Kidney (tissue), 14 donors: Measurements from ENCODE around the gene GAS6. TPM values are rescaled to one million over a fixed set of nuclear protein-coding genes. Genes with fewer than 3 reads are reported as not detected.

Source experiments
- DNase-seq, 5 donors: peaks; one replicate each; pipeline ENCODE4 v3.0.0-alpha.2; 2013 to 2020
- FAIRE-seq: peaks from 2 replicates; lab custom pipeline; 2012; peaks lifted over from hg19 to GRCh38; lab: Jason Lieb, UNC
- H3K27ac ChIP-seq, 2 donors: one replicate each; pipeline ENCODE4 v1.7.0; 2013; ENCODE audit warnings: low read depth in 2 of 2, low read length in 2 of 2, inconsistent platforms in 1 of 2
- H3K27me3 ChIP-seq: one replicate; pipeline ENCODE4 v1.7.1; 2013; ENCODE audit warnings: low read length, inconsistent platforms; ENCODE audit not compliant: control insufficient read depth, insufficient read depth
- H3K36me3 ChIP-seq, 3 donors: one replicate each; pipeline versions ENCODE4 v1.7.0 to v1.7.1; 2013; ENCODE audit warnings: low read length in 3 of 3, control low read depth in 1 of 3, inconsistent platforms in 1 of 3; ENCODE audit not compliant: insufficient read depth in 3 of 3, control insufficient read depth in 2 of 3
- H3K4me1 ChIP-seq, 3 donors: one replicate each; pipeline versions ENCODE4 v1.7.0 to v1.7.1; 2013; ENCODE audit warnings: low read length in 3 of 3, inconsistent platforms in 1 of 3, low read depth in 1 of 3; ENCODE audit not compliant: control insufficient read depth in 2 of 3, insufficient read depth in 2 of 3
- H3K4me3 ChIP-seq, 3 donors: one replicate each; pipeline versions ENCODE4 v1.7.0 to v1.8.1; 2013; ENCODE audit warnings: low read length in 3 of 3, control low read depth in 1 of 3, inconsistent platforms in 1 of 3
- H3K9ac ChIP-seq, 3 donors: one replicate each; pipeline versions ENCODE4 v1.7.0 to v1.7.1; 2013; ENCODE audit warnings: low read length in 3 of 3, control low read depth in 1 of 3, inconsistent platforms in 1 of 3
- H3K9me3 ChIP-seq, 3 donors: one replicate each; pipeline versions ENCODE4 v1.7.0 to v1.7.1; 2013; ENCODE audit warnings: low read length in 3 of 3, control low read depth in 1 of 3, inconsistent platforms in 1 of 3; ENCODE audit not compliant: control insufficient read depth in 2 of 3, insufficient read depth in 1 of 3
- intact Hi-C: fragments of 100-400 bp; cut with DNase I; formaldehyde crosslinking; loops from one replicate; pipeline ENCODE4 v1.11.1; 2022
- polyA plus RNA-seq: library from polyadenylated mRNA; stranded (reverse); fragments of 350-450 nt; fragmentation: Illumina TruSeq; extraction: RNeasy Lipid Tissue Mini Kit (QIAGEN cat#74804); gene quantifications from one replicate; pipeline ENCODE4 v1.2.3, GENCODE V29; 2014; ENCODE audit warnings: low read depth, low replicate concordance; ENCODE audit not compliant: insufficient read depth
- total RNA-seq: library from RNA; stranded (reverse); fragmentation: NEBNext Ultra II Directional; extraction: Animal tissue kit (Norgen Biotek cat#: 25700); gene quantifications from one replicate; pipeline ENCODE4 v1.2.1, GENCODE V29; 2021
- TF ChIP-seq, protein P1 (sequence below): IDR thresholded peaks from 3 replicates; pipeline ENCODE4 v1.5.1; 2012; ENCODE audit warnings: mild to moderate bottlenecking, moderate library complexity, borderline replicate concordance; ENCODE audit not compliant: insufficient read depth; ENCODE audit errors: extremely low read depth
- donor health status: control.
- donor health status: control.
- donor health status: control.
- donor health status: control.
- donor health status: control.
- donor health status: DM: yes; HTN: yes; CAD: no.
- donor health status: Normal renal cell carcinoma (clear cell type).

The GAS6 gene
- total and polyA plus RNA-seq, 2 donors from 2014 or later = 83.5 to 135 TPM

DNA sequence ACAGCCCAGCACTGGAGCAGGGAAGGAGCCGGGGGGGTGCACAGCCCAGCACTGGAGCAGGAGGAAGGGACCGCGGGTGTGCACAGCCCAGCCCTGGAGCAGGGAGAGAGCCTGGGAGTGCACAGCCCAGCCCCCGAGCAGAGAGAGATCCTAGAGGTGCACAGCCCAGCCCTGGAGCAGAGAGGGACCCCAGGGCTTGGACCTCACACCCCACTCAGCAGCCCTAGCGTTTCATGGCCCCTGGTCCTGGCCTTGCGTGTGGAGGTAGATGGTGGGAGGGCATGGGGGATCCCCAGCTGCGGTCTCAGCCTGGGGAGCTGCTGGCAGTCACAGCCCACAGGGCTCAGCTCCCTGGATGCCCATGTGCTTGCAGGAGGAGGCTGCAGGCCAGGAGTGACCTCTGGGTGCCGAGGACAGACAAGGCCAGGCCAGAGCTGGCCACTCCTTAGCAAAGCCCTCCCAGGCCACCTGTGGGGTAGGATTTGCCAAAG, 25.1 kb downstream of the GAS6 start:
- Histone ChIP-seq H3K36me3 (peaks cover 0 to 2% (median 0%) of the 10 kb centered on the region in 3 donors), H3K27ac (peak overlapping the region in 1 of 2 donors; percentile 17), H3K4me1 (peaks cover 0 to 25% (median 8%) of the 10 kb centered on the region in 3 donors), H3K4me3 (no peak overlapping the region), H3K9me3 (no peaks in the 10 kb centered on the region), H3K27me3 (no peaks in the 10 kb centered on the region), H3K9ac (no peak overlapping the region)
- FAIRE-seq = no peak
- peak in 1 of 5 donors; percentile 54 for DNase-seq
- TF ChIP-seq, protein P1, sequence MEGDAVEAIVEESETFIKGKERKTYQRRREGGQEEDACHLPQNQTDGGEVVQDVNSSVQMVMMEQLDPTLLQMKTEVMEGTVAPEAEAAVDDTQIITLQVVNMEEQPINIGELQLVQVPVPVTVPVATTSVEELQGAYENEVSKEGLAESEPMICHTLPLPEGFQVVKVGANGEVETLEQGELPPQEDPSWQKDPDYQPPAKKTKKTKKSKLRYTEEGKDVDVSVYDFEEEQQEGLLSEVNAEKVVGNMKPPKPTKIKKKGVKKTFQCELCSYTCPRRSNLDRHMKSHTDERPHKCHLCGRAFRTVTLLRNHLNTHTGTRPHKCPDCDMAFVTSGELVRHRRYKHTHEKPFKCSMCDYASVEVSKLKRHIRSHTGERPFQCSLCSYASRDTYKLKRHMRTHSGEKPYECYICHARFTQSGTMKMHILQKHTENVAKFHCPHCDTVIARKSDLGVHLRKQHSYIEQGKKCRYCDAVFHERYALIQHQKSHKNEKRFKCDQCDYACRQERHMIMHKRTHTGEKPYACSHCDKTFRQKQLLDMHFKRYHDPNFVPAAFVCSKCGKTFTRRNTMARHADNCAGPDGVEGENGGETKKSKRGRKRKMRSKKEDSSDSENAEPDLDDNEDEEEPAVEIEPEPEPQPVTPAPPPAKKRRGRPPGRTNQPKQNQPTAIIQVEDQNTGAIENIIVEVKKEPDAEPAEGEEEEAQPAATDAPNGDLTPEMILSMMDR = no peak
- intact Hi-C loops = no loop called here

DNA sequence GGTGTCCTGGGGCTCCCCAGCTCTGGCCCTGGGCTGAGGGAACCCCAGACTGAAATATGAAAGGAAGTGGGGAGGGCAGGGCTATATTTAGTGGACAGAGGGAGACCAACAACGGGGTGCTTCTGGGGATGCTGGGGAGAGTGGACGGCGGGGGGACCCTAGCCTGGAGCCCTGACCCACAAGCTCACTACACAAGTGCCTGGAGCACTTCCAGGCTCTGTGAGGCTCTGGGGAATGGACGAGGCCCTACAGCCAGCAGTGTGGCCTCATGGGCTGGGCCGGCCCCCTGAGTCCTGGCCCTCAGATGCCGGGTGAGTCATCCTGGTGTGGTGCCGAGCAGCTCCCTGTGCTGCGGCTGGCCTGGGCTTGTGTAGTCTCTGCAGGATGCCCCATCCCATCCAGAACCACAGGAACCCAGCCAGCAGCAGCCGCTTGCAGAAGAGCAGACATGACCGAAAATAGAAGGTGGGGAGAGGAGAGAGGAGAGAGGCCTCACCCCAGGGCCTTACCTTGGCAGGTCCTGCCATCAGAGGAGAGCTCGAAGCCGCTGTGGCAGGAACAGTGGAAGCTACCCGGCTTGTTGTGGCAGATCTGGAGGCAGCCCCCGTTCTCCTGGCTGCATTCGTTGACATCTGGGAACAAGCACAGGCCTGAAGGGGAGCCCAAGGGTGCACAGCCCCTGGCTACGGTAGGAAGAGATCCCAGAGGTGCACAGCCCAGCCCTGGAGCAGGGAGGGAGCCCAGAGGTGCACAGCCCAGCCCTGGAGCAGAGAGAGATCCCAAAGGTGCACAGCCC, 26.1 kb downstream of the GAS6 start:
- no peak overlapping the region for H3K4me3 ChIP-seq
- H3K27ac ChIP-seq = peak overlapping the region; percentile 71 to 78
- DNase-seq = peak in 2 of 5 donors; percentile 26 to 96
- TF ChIP-seq, protein P1 = no peak
- no peaks in the 10 kb centered on the region for H3K9me3 ChIP-seq
- peaks cover 0 to 6% (median 0%) of the 10 kb centered on the region in 3 donors for H3K36me3 ChIP-seq
- H3K27me3 ChIP-seq = no peaks in the 10 kb centered on the region
- FAIRE-seq = no peak
- intact Hi-C loops = no loop called here
- H3K4me1 ChIP-seq = peaks cover 0 to 25% (median 8%) of the 10 kb centered on the region in 3 donors
- H3K9ac ChIP-seq = no peak overlapping the region

DNA sequence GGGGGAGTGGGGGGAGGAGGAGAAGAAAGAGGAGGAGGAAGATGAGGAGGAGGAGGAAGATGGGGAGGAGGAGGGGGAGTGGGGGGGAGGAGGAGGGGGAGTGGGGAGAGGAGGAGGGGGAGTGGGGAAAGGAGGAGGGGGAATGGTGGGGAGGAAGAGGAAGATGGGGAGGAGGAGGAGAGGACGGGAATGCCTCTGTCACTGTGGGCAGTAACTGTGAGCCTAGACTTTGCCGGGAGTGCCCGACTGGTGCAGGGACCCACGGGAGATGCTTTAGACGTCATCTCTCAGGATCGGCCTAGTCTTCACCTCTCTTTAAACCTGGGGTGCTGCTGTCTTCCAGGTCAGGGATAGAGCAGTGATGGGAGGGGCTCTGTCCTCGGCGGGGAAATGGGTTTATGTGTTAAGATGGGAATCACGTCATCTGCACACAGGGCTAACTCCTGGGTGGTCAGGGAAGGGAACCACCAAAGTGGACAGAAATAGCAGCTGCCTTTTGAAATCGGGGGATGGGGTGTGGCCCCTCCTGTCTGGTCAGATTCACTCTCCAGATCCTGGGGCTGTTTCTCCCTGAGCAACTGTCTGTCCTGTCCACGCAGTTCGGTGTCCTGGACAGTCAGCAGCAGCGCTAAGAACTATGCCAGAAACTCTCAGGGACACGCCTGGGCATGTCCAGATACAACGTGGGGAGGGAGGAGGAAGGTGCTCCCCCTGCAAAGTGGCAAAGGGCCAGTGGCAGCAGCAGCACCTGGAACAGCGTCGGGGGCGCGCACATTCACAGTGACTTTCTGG, 26.9 kb downstream of the GAS6 start:
- peaks cover 0 to 6% (median 0%) of the 10 kb centered on the region in 3 donors for H3K36me3 ChIP-seq
- H3K9me3 ChIP-seq = no peaks in the 10 kb centered on the region
- peak overlapping the region in 1 of 3 donors; percentile 26 for H3K9ac ChIP-seq
- H3K27me3 ChIP-seq = no peaks in the 10 kb centered on the region
- FAIRE-seq = no peak
- peak overlapping the region; percentile 71 to 78 for H3K27ac ChIP-seq
- no peak overlapping the region for H3K4me3 ChIP-seq
- peak in 1 of 5 donors; percentile 60 for DNase-seq
- intact Hi-C loops = no loop called here
- H3K4me1 ChIP-seq = peaks cover 0 to 25% (median 8%) of the 10 kb centered on the region in 3 donors
- TF ChIP-seq, protein P1 = no peak
